SK-N-SH treated with all-trans-retinoic acid at 6 μM for 48 hours (cell line): ENCODE results near the gene GTF3C4.

Experiments used
- ARNTL ChIP-seq: fragments of 450-650 bp; formaldehyde crosslinking; IDR thresholded peaks from 2 replicates; pipeline ENCODE4 v1.5.0; 2020; ENCODE audit warnings: low read depth, mild to moderate bottlenecking, moderate library complexity, borderline replicate concordance
- BACH2 ChIP-seq: fragments of 250-450 bp; sonication (Bioruptor Pico); IDR thresholded peaks from 2 replicates; pipeline ENCODE4 v1.9.0; 2021; ENCODE audit warnings: mild to moderate bottlenecking, borderline replicate concordance
- ESRRG ChIP-seq: fragments of 250-450 bp; sonication (Bioruptor Pico); IDR thresholded peaks from 2 replicates; pipeline ENCODE4 v1.6.1; 2021; ENCODE audit warnings: mild to moderate bottlenecking
- GLIS3 ChIP-seq: fragments of 250-450 bp; sonication (Bioruptor Pico); IDR thresholded peaks from 2 replicates; pipeline ENCODE4 v1.5.0; 2020; ENCODE audit warnings: mild to moderate bottlenecking, moderate library complexity
- RARB ChIP-seq: fragments of 250-450 bp; sonication (Bioruptor Pico); IDR thresholded peaks from 2 replicates; pipeline ENCODE4 v1.8.0; 2021; ENCODE audit warnings: mild to moderate bottlenecking, moderate library complexity
- SNAI2 ChIP-seq: fragments of 250-450 bp; sonication (Bioruptor Pico); IDR thresholded peaks from 2 replicates; pipeline ENCODE4 v1.5.0; 2020; ENCODE audit warnings: mild to moderate bottlenecking, moderate library complexity
- TOX ChIP-seq: fragments of 250-450 bp; sonication (Bioruptor Pico); IDR thresholded peaks from 2 replicates; pipeline ENCODE4 v1.8.0; 2021; ENCODE audit warnings: mild to moderate bottlenecking, moderate library complexity, borderline replicate concordance
- TF ChIP-seq, protein P1 (sequence below): fragments of 250-450 bp; sonication (Bioruptor Pico); IDR thresholded peaks from 2 replicates; pipeline ENCODE4 v1.5.1; 2020; ENCODE audit warnings: low read depth, mild to moderate bottlenecking, moderate library complexity
- TF ChIP-seq, protein P2 (sequence below): fragments of 250-450 bp; sonication (Bioruptor Pico); IDR thresholded peaks from 2 replicates; pipeline ENCODE4 v1.5.0; 2020; ENCODE audit warnings: mild to moderate bottlenecking, moderate library complexity
- TF ChIP-seq, protein P3 (sequence below): fragments of 250-450 bp; sonication (Bioruptor Pico); IDR thresholded peaks from 2 replicates; pipeline ENCODE4 v1.8.0; 2021; ENCODE audit warnings: low read depth, mild to moderate bottlenecking, moderate library complexity, borderline replicate concordance

GRCh38 chr9:132645306-132645705 lies 25.0 kb upstream of the GTF3C4 start:
- no peak for TF ChIP-seq GLIS3
- no peak for TF ChIP-seq BACH2 (CRISPR knock-in tag)
- TF ChIP-seq, protein P1, sequence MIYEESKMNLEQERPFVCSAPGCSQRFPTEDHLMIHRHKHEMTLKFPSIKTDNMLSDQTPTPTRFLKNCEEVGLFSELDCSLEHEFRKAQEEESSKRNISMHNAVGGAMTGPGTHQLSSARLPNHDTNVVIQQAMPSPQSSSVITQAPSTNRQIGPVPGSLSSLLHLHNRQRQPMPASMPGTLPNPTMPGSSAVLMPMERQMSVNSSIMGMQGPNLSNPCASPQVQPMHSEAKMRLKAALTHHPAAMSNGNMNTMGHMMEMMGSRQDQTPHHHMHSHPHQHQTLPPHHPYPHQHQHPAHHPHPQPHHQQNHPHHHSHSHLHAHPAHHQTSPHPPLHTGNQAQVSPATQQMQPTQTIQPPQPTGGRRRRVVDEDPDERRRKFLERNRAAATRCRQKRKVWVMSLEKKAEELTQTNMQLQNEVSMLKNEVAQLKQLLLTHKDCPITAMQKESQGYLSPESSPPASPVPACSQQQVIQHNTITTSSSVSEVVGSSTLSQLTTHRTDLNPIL, result no peak
- no peak for TF ChIP-seq SNAI2 (CRISPR knock-in tag)
- no peak for TF ChIP-seq RARB (CRISPR knock-in tag)
- TF ChIP-seq TOX (CRISPR knock-in tag), result no peak
- TF ChIP-seq, protein P2, sequence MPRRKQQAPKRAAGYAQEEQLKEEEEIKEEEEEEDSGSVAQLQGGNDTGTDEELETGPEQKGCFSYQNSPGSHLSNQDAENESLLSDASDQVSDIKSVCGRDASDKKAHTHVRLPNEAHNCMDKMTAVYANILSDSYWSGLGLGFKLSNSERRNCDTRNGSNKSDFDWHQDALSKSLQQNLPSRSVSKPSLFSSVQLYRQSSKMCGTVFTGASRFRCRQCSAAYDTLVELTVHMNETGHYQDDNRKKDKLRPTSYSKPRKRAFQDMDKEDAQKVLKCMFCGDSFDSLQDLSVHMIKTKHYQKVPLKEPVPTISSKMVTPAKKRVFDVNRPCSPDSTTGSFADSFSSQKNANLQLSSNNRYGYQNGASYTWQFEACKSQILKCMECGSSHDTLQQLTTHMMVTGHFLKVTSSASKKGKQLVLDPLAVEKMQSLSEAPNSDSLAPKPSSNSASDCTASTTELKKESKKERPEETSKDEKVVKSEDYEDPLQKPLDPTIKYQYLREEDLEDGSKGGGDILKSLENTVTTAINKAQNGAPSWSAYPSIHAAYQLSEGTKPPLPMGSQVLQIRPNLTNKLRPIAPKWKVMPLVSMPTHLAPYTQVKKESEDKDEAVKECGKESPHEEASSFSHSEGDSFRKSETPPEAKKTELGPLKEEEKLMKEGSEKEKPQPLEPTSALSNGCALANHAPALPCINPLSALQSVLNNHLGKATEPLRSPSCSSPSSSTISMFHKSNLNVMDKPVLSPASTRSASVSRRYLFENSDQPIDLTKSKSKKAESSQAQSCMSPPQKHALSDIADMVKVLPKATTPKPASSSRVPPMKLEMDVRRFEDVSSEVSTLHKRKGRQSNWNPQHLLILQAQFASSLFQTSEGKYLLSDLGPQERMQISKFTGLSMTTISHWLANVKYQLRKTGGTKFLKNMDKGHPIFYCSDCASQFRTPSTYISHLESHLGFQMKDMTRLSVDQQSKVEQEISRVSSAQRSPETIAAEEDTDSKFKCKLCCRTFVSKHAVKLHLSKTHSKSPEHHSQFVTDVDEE (CRISPR knock-in tag), result no peak
- no peak for TF ChIP-seq ARNTL (CRISPR knock-in tag)
- no peak for TF ChIP-seq ESRRG
- TF ChIP-seq, protein P3, sequence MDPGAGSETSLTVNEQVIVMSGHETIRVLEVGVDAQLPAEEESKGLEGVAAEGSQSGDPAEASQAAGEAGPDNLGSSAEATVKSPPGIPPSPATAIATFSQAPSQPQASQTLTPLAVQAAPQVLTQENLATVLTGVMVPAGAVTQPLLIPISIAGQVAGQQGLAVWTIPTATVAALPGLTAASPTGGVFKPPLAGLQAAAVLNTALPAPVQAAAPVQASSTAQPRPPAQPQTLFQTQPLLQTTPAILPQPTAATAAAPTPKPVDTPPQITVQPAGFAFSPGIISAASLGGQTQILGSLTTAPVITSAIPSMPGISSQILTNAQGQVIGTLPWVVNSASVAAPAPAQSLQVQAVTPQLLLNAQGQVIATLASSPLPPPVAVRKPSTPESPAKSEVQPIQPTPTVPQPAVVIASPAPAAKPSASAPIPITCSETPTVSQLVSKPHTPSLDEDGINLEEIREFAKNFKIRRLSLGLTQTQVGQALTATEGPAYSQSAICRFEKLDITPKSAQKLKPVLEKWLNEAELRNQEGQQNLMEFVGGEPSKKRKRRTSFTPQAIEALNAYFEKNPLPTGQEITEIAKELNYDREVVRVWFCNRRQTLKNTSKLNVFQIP (CRISPR knock-in tag), result no peak
